Stimulated activated CD8-positive, alpha-beta memory T cell treated with anti-CD3 and anti-CD28 coated beads, Interleukin-12 subunit alpha, Interleukin-12 subunit beta, amount 100 ng/mL, for 1 hour (primary cell): ENCODE data around the gene ANGPT4.

Experiments used
- DNase-seq: peaks from one replicate; pipeline ENCODE4 v3.0.0-alpha.2; 2020; ENCODE audit warnings: low read depth

Gene ANGPT4

DNA sequence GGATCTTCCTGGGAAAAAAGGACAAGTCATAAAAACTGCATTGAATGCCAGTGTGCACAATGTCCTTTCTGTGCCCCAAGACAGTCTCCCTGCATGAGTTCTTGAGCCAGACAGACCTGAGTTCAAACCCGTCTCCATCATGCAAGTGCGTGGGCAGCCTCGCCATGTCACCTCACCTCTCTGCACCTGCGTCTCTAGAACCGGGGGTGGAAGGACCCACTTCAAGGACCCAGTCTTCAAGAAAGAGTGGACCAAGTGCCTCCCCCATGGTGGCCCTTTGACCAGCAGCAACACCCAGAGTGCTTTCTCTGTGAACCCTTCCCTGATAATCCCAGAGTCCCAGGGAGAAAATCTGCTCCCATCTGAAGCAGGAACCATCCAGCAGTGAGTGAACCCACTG is 23.5 kb upstream of the ANGPT4 start:
- DNase-seq: no peak

GRCh38 chr20:934186-934840 is 18.2 kb upstream of the ANGPT4 start:
- DNase-seq: no peak

DNA sequence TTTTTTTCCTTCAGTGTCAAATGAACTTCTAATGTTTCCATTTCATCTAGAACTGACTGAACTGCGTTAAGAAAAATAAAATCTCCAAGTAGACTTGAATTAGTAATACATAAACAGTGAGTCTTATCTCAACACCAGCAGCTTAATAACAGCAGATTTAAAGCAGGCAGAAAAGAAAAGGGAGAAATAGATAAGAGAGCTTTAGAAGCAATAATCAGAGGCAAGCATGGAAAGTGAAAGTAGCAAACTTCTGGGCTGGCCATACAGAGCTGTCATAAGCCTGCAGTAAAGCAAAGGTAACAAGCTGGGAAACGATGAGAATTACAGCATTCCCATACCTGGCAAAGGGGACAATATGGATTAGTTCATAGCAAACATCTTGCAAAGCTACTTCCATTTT is 16.9 kb upstream of the ANGPT4 start:
- no peak for DNase-seq

- DNase-seq: no peak
These were observed 15.3 kb upstream of the ANGPT4 start for GRCh38 chr20:931401-931800.

- DNase-seq: no peak
These were observed 10.5 kb upstream of the ANGPT4 start for GRCh38 chr20:926670-927069.

DNA sequence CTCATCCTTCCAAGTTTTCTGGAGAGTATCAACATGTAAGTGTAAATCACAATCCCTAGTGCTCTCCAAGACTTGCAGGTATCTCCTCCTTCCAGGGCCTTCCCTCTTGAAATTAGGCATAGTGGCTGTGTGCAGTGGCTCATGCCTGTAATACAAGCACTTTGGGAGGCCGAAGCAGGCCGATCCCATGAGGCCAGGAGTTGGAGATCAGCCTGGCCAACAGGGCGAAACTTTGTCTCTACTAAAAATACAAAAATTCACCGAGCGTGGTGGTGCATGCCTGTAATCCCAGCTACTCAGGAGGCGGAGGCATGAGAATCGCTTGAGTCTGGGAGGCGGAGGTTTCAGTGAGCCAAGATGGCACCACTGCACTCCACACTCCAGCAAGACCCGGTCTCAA is 9.4 kb upstream of the ANGPT4 start:
- DNase-seq: no peak

DNA sequence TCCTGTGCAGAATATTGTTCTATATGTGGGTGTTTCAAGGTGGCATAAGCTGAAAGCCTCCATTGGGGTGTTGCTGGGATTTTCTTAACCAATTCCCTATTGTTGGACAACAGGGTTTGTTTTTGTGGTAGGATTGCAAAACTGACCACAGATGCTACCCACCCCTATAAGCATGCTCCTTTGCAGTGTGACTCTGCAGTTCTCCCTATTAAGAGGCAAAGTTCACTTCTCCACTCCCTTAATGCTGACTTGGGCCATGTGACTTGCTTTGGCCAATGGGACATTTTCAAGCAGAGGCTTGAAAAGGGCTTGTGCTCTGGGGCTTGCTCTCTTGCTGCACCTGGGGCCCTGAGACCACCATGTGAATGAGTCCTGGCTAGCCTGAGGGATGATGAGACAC is 8.5 kb upstream of the ANGPT4 start:
- DNase-seq: no peak

- no peak for DNase-seq
These were observed 6.6 kb upstream of the ANGPT4 start for GRCh38 chr20:922781-923180.

DNA sequence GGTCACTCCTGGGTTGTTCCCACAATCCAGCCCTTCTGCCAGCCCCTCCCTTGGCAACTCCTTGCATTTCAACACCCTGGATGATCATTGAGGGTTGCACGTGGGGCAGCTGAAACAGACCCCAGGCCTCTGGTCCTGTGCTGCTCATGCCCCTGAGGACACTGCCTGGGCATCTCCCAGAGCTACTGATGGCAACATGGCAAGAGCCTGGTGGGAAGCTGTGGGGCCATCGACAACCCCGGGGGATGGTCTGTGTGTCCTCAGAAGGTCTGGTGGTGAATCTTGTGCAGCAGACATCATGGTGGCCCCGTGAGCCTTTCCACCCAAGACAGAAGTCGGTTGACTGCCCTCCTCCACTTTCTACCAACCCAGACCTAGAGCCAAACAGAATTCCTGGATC is 4.9 kb upstream of the ANGPT4 start:
- no peak for DNase-seq

- DNase-seq: no peak
These were observed 4.2 kb upstream of the ANGPT4 start for GRCh38 chr20:920311-920710.

DNA sequence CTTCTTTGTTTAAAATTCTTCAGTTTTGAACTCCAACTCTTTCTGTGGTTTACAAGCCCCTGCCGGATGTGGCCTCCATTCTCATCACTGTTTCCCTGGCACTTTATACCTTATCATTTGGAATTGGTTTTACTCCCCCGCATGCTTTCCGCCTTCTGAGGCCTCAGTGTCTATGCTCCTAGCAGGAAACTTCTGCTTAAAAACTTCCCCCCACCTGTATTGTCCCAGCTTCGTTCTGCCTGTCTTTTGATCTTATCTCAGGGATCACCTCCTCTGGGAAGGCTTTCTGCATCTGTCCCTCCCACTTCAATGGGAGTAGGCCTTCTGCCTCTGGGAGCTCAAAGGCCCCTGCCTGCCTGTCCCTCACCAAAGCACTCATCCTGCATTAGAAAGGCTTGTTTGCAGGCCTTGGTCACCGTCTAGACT is 3.4 kb upstream of the ANGPT4 start:
- DNase-seq: no peak

GRCh38 chr20:917416-917815 is 1.3 kb upstream of the ANGPT4 start:
- DNase-seq: no peak

DNA sequence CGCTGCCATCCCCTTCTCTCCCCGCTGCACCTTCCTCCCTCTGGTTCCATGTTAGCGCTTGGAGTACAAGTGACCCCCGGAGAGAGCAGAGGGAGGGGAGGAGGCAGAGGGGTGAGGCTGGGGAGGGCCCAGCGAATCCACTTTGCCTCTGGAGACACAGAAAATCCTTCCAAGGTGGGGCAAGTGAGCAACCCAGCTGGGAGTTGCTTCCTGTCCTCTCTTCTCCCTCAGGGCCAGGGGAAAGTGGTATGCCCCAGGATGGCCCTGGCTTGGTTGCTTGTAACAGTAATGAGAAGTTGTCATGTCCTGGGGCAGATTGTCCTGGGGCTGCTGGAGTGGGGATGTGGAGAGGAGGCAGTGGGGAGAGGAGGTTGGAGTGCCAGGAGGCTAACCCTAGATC is 691 bp upstream of the ANGPT4 start:
- DNase-seq: no peak

DNA sequence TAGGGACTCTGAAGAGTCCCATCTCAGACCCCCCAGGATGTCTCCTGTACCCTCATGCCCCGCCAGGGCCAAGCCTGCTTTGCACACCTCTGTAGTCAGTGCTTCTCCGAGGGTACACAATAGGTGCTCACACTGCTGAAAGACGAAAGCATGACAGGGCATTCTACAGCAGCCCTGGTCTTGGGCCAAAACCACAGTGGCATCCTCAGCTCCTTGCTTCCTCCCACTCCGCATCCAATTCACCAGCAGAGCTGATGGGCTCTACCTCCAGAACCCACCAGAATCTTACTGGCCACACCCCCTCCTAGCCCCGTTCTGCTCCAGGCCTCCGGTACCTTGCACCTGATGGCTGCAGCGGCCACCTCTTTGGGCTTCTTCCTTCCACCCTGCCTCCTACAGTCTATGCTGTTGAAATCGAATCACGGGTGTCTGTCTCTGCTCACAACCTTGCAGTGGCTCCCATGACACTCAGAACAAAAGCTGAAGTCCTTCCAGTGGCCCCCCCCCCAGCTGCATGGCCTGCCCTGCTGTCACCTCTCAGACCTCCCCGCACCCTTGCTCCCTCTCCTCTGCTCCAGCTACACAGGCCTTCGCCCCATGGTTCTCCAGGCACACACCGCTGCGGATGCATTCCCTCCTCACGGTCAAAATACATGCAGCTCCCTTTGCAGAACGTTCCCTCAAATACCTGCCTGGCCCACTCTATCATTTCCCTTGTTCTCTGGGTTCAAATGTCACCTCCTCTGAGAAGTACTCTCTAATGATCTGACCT is 1.2 kb downstream of the ANGPT4 start:
- no peak for DNase-seq

GRCh38 chr20:913306-913849 is 2.8 kb downstream of the ANGPT4 start:
- DNase-seq: no peak

- no peak for DNase-seq
These were observed 4.1 kb downstream of the ANGPT4 start for GRCh38 chr20:911882-912600.

GRCh38 chr20:910870-911770 is 5.0 kb downstream of the ANGPT4 start:
- no peak for DNase-seq

- no peak for DNase-seq
These were observed 5.8 kb downstream of the ANGPT4 start for GRCh38 chr20:910132-910869.

DNA sequence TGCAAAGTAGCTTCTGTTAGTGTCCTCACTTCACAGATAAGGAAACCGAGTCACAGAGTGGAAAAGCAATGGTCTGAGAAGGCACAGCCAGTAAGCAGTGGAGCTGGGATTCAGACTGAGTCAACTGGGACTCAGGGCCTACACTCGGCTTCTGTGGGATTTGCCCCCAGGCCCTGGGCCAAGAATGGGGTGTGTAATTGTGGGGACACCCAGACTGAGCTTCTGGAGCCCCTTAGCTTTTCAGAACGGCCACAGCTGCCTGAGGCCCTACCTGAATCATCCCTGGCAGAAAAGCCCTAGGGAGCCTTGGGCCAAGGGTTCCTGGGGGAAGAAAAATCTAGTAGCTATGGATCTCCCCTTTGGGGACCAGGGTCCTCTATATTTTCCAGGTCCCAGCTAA is 6.5 kb downstream of the ANGPT4 start:
- no peak for DNase-seq

- no peak for DNase-seq
These were observed 9.3 kb downstream of the ANGPT4 start for GRCh38 chr20:906703-907270.

GRCh38 chr20:906001-906520 is 10.1 kb downstream of the ANGPT4 start:
- DNase-seq: no peak
